Psoas muscle (tissue), 8 donors: Measurements from ENCODE around the gene KMT2D. TPM values are rescaled to one million over a fixed set of nuclear protein-coding genes. Genes with fewer than 3 reads are reported as not detected.

Experiments
- ATAC-seq, 4 donors: fragments of 200-7000 bp; cut with Tn5 transposase; one replicate each; pipeline ENCODE4 v1.9.1; 2020; ENCODE audit warnings: moderate library complexity in 3 of 4, mild to moderate bottlenecking in 2 of 4
- DNase-seq, 2 donors: peaks; one replicate each; pipeline ENCODE4 v3.0.0-alpha.2; 2020
- H3K27ac ChIP-seq: fragments of 200-600 bp; one replicate; pipeline ENCODE4 v1.8.0; 2022
- H3K27me3 ChIP-seq, 3 donors: fragments of 200-600 bp in 1 of 3; one replicate each; pipeline versions ENCODE4 v1.6.1 to v1.8.0; 2013 to 2022; ENCODE audit warnings: low read length in 2 of 3, mild to moderate bottlenecking in 2 of 3, moderate library complexity in 1 of 3; ENCODE audit not compliant: insufficient read depth in 3 of 3
- H3K36me3 ChIP-seq, 2 donors: fragments of 200-600 bp in 1 of 2; one replicate each; pipeline versions ENCODE4 v1.6.1 to v1.8.0; 2013 to 2022; ENCODE audit warnings: low read depth in 1 of 2, mild to moderate bottlenecking in 1 of 2, moderate library complexity in 1 of 2; ENCODE audit not compliant: insufficient read depth in 1 of 2
- H3K4me1 ChIP-seq: fragments of 200-600 bp; one replicate; pipeline ENCODE4 v1.8.0; 2022
- H3K4me3 ChIP-seq: fragments of 200-600 bp; one replicate; pipeline ENCODE4 v1.8.0; 2022; ENCODE audit warnings: mild to moderate bottlenecking
- H3K9me3 ChIP-seq: fragments of 200-600 bp; one replicate; pipeline ENCODE4 v1.8.0; 2022
- WGBS, 3 donors: extraction: QIAGEN DNeasy Blood & Tissue Kit; methylation state at CpG; one replicate each; pipeline versions ENCODE4 v1.1.6 to v1.1.7; 2013; 5-methylcytosine and 5-hydroxymethylcytosine counted together
- intact Hi-C, 2 donors: fragments of 100-400 bp; cut with DNase I; formaldehyde crosslinking; loops; one replicate each; pipeline versions ENCODE4 v1.11.0 to v1.14.2; 2022
- polyA plus RNA-seq, 3 donors: library from polyadenylated mRNA; stranded (reverse); fragments of 200-250 nt; gene quantifications; one replicate each; pipeline ENCODE4 v1.2.3, GENCODE V29; 2013
- total RNA-seq, 4 donors: library from RNA; stranded (reverse); fragmentation: NEBNext Ultra II Directional in 2 of 4; extraction: Animal tissue kit (Norgen Biotek cat#: 25700) in 2 of 4; gene quantifications; one replicate each; pipeline versions ENCODE4 v1.2.1 to v1.2.4, GENCODE V29; 2021 to 2023
- TF ChIP-seq, protein P1 (sequence below): fragments of 200-600 bp; IDR thresholded peaks from one replicate; pipeline ENCODE4 v1.8.0; 2022; ENCODE audit warnings: antibody characterized with exemption
- donor health status: healthy with polysubstance abuse.
- donor health status: DM: no; HTN: no; CAD: no; lungs with moderate emphysema.
- donor health status: Bipolar disorder and iron deficiency.
- donor health status: healthy.
- donor health status: DM: yes; HTN: yes; CAD: no.
- donor health status: DM: no; HTN: no; CAD: no.
- donor health status: DM: no; HTN: no; CAD: no.
- donor health status: DM: yes; HTN: yes; CAD: no.

The KMT2D gene
- total and polyA plus RNA-seq, 7 donors: 10.8 to 69.8 (median 64.2) TPM

- 71 to 73% (median 72%) methylated on average over 3 of the region's 3 CpGs for WGBS, 3 donors
- Histone ChIP-seq H3K36me3 (no peaks in the 10 kb centered on the region), H3K4me3 (no peak overlapping the region), H3K27me3 (peaks cover 0 to 19% (median 11%) of the 10 kb centered on the region in 3 donors), H3K4me1 (peaks cover 5% of the 10 kb centered on the region), H3K9me3 (no peaks in the 10 kb centered on the region), H3K27ac (no peak overlapping the region)
- TF ChIP-seq, protein P1, sequence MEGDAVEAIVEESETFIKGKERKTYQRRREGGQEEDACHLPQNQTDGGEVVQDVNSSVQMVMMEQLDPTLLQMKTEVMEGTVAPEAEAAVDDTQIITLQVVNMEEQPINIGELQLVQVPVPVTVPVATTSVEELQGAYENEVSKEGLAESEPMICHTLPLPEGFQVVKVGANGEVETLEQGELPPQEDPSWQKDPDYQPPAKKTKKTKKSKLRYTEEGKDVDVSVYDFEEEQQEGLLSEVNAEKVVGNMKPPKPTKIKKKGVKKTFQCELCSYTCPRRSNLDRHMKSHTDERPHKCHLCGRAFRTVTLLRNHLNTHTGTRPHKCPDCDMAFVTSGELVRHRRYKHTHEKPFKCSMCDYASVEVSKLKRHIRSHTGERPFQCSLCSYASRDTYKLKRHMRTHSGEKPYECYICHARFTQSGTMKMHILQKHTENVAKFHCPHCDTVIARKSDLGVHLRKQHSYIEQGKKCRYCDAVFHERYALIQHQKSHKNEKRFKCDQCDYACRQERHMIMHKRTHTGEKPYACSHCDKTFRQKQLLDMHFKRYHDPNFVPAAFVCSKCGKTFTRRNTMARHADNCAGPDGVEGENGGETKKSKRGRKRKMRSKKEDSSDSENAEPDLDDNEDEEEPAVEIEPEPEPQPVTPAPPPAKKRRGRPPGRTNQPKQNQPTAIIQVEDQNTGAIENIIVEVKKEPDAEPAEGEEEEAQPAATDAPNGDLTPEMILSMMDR: no peak
- no peak for DNase-seq
- intact Hi-C loops: loop anchor here (5.0 kb wide), 2 partner anchors 36 to 146 kb away; no protein-coding TSS in a partner anchor
- ATAC-seq: no peak
Observed at GRCh38 chr12:49086116-49086515, 25.5 kb upstream of the KMT2D start.

- H3K4me3 ChIP-seq: no peak overlapping the region
- H3K4me1 ChIP-seq: no peaks in the 10 kb centered on the region
- H3K9me3 ChIP-seq: no peaks in the 10 kb centered on the region
- no peak for ATAC-seq
- H3K36me3 ChIP-seq: no peaks in the 10 kb centered on the region
- H3K27me3 ChIP-seq: peaks cover 0 to 7% (median 5%) of the 10 kb centered on the region in 3 donors
- intact Hi-C loops: no loop called here
- H3K27ac ChIP-seq: no peak overlapping the region
- 98 to 99% (median 98%) methylated on average over 3 of the region's 3 CpGs for WGBS, 3 donors
- TF ChIP-seq, protein P1: no peak
- DNase-seq: no peak
Observed at GRCh38 chr12:49084438-49084837, 23.8 kb upstream of the KMT2D start.

DNA sequence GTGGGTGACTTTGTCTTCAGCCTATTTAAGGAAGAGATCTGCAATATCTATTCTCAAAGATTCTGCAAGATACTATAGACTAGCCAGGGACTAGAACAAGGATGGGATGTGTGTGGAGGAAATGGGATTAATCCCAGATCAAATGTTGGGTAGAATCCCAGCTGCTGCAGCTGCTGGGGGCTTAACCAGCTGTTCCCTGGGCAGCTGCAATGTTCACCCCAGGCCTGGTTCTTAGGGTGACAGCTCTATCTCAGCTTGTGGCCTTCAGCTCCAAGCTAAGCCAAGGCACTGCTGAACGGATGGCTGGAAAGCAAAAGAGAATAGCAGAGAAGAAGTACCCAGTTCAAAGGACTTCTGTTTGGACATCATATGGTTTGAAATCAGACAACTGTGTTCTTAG, 19.2 kb upstream of the KMT2D start:
- TF ChIP-seq, protein P1: no peak
- intact Hi-C loops: loop anchor here in 1 of 2 donors (5.0 kb wide), 1 partner anchor 33 kb away; the partner anchor contains the start of gene LMBR1L
- H3K36me3 ChIP-seq: no peaks in the 10 kb centered on the region
- whole genome bisulfite sequencing, 3 donors: 36 to 44% (median 40%) methylated on average over 1 of the region's 1 CpG
- no peaks in the 10 kb centered on the region for H3K9me3 ChIP-seq
- H3K4me3 ChIP-seq: no peak overlapping the region
- DNase-seq (no peak), ATAC-seq (no peak)
- H3K27me3 ChIP-seq: no peaks in the 10 kb centered on the region
- H3K4me1 ChIP-seq: no peaks in the 10 kb centered on the region
- H3K27ac ChIP-seq: no peak overlapping the region

DNA sequence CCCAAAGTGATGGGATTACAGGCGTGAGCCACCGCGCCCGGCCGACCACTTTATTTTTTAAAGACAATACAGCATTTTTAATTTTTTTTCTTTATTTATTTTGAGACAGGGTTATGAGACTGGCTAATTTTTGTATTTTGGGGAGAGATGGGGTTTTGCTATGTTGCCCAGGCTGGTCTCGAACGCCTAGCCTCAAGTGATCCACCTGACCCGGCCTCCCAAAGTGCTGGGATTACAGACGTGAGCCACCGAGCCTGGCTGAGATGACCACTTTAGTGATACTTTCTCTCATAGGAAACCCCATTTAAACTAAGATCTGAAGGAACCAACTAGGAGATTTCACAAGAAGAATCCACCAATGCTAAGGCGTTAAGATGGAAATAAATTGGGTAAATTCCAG, 10.4 kb upstream of the KMT2D start:
- intact Hi-C loops: no loop called here

More for the DNA sequence above, 10.4 kb upstream of the KMT2D start:
- DNase-seq (no peak), ATAC-seq (no peak)
- TF ChIP-seq, protein P1: no peak
- Histone ChIP-seq H3K36me3 (no peaks in the 10 kb centered on the region), H3K4me1 (peaks cover 10% of the 10 kb centered on the region), H3K4me3 (no peak overlapping the region), H3K27ac (no peak overlapping the region), H3K9me3 (no peaks in the 10 kb centered on the region), H3K27me3 (no peaks in the 10 kb centered on the region)
- 90 to 95% (median 93%) methylated on average over 11 of the region's 11 CpGs for WGBS, 3 donors
